ENCODE results near the gene HPS4. TPM values are rescaled to one million over a fixed set of nuclear protein-coding genes. Genes with fewer than 3 reads are reported as not detected.
A peak's percentile ranks its signal among the peaks of the same experiment; 100 is the strongest.

Gene HPS4
- 182 and 200 TPM in 2 replicates for total RNA-seq (2013; cell fraction: nucleolus; rRNA removed)
- total RNA-seq (2014; rRNA removed): 36.7 and 38.5 TPM in 2 replicates
- total RNA-seq (2014; rRNA removed; fragmentation: Illumina TruSeq; extraction: Trizol): 24.2 and 25.7 TPM in 2 replicates
- 34.2 and 35.2 TPM in 2 replicates for total RNA-seq (2021)
- polyA plus RNA-seq (2011; ENCODE audit: low read depth): 19.5 TPM
- polyA plus RNA-seq (2011; rRNA removed): 36.5 and 52.5 TPM in 2 replicates
- 35.8 and 37.7 TPM in 2 replicates for polyA plus RNA-seq (2011; cell fraction: cytosol; rRNA removed)
- 119 and 130 TPM in 2 replicates for polyA plus RNA-seq (2011; cell fraction: nucleus; rRNA removed)
- polyA plus RNA-seq (2012): 26.4 and 30.0 TPM in 2 replicates
- polyA plus RNA-seq (2014; fragmentation: Illumina TruSeq; extraction: Trizol): 27.3 and 31.1 TPM in 2 replicates
- 10 to 100 TPM; 11.7 to 12.3 TPM for polyA plus RNA-seq (2014; fragmentation: Nextera tagmentation; extraction: Ambion mirVana)
- 32.4 and 34.4 TPM in 2 replicates for polyA plus RNA-seq (2014; rRNA removed)
- polyA plus RNA-seq (2016; fragmentation: Nextera tagmentation; extraction: Ambion mirVana): 10 to 100 TPM; 28.7 to 30.5 TPM
- polyA minus RNA-seq (2011; rRNA and poly(A)+ RNA removed): 40.2 and 41.4 TPM in 2 replicates
- polyA minus RNA-seq (2011; cell fraction: cytosol; rRNA and poly(A)+ RNA removed): 14.2 and 15.0 TPM in 2 replicates
- polyA minus RNA-seq (2011; cell fraction: nucleus; rRNA and poly(A)+ RNA removed): 43.3 and 49.2 TPM in 2 replicates
- Bru-seq, nascent RNA: percentile 79 among the genes with signal in this experiment
- percentile 84 among the genes with signal in this experiment for BruChase-seq, experiment 1, labeled RNA remaining after a 6-hour chase
- BruChase-seq, experiment 2, labeled RNA remaining after a 2-hour chase: percentile 80 among the genes with signal in this experiment
- long read RNA-seq, experiment 1, full-length matches to known transcripts: 5 of 18 reads
- long read RNA-seq, experiment 1, partial matches to known transcripts: 7 of 18 reads
- long read RNA-seq, experiment 1, other reads (novel, unspliced or antisense): 6 of 18 reads
- long read RNA-seq, experiment 2, full-length matches to known transcripts: 10 of 57 reads
- long read RNA-seq, experiment 2, partial matches to known transcripts: 27 of 57 reads
- long read RNA-seq, experiment 2, other reads (novel, unspliced or antisense): 20 of 57 reads

DNA sequence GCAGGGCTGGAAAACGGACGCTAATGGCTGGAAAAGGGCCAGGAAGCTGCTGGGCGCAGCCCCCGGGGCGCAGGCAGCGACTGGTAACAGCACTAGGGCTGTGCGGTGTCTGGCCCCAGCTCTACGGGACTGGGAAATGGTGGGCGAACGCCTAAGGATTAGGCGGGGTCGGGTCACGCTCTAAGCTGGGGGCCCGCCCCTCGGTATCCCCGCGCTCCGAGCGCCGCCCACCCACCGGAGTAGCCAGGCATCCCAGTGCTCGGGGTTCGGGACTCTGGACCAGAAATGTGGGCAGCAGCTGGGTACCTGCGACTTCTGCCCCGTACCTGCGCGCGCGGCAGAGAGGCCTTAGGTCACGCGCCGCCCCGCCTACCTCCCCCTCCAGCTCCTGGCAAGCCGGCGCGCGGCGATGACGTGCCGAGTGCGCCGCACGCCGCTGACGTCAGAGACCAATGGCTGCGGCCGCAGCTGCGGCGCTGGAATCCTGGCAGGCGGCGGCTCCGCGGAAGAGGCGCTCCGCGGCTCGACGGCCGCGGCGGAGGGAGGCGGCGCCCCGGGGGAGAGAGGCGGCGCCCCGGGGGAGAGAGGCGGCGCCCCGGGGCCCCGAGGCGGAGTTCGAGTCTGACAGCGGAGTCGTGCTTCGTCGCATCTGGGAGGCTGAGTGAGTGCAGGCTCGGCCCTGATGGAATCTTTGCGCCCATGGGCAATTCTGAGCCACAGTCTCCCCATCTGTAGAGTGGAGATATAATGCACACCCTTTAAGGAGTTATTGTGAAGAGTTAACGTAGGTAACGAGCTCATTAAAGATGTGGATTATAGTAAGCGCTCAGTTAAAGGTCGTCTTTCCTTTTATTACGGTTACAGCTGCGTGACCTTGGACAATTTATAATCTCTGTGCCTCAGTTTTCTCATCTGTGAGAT is at the start of gene HPS4, which contains the start of gene SRRD:
Gene HPS4 (minus strand): TSS at position 345 of the 921 bp plus-strand sequence. CDS start 2,021 bp downstream, outside the sequence.
Gene SRRD (plus strand): TSS at position 439 of the 921 bp plus-strand sequence. CDS start 14 bp downstream, at position 453.
- RAD21 ChIA-PET (ENCODE audit: unreplicated experiment): interaction anchor here (0.7 to 2.4 kb wide), 5 partner anchors 19 to 189 kb away, joined by 3 to 7 read pairs (median 4); no protein-coding TSS in a partner anchor
- in situ Hi-C loops (cut with MboI): no loop called here
- under 1% methylated on average over 82 of the region's 85 CpGs for WGBS (ENCODE audit: insufficient coverage, insufficient replicate concordance, low lambda C conversion rate, missing lambda C conversion rate)
- 0 out of 3 replicates have a peak, but pooled peaks of 1 of the 2 experiments have one; percentile 9 for TF ChIP-seq EGR1 (IDR thresholded peaks at IDR 0.05; ENCODE audit: borderline replicate concordance in 1 of 2, low read depth in 2 of 2, low read length in 2 of 2)
- TF ChIP-seq MTA2 (IDR thresholded peaks at IDR 0.05; ENCODE audit: low read depth): 0 out of 2 replicates have a peak, but pooled peaks have one; percentile 15
- peak; percentile 97 for TF ChIP-seq ZNF207 (IDR thresholded peaks at IDR 0.05; ENCODE audit: borderline replicate concordance)
- TF ChIP-seq, protein P1, sequence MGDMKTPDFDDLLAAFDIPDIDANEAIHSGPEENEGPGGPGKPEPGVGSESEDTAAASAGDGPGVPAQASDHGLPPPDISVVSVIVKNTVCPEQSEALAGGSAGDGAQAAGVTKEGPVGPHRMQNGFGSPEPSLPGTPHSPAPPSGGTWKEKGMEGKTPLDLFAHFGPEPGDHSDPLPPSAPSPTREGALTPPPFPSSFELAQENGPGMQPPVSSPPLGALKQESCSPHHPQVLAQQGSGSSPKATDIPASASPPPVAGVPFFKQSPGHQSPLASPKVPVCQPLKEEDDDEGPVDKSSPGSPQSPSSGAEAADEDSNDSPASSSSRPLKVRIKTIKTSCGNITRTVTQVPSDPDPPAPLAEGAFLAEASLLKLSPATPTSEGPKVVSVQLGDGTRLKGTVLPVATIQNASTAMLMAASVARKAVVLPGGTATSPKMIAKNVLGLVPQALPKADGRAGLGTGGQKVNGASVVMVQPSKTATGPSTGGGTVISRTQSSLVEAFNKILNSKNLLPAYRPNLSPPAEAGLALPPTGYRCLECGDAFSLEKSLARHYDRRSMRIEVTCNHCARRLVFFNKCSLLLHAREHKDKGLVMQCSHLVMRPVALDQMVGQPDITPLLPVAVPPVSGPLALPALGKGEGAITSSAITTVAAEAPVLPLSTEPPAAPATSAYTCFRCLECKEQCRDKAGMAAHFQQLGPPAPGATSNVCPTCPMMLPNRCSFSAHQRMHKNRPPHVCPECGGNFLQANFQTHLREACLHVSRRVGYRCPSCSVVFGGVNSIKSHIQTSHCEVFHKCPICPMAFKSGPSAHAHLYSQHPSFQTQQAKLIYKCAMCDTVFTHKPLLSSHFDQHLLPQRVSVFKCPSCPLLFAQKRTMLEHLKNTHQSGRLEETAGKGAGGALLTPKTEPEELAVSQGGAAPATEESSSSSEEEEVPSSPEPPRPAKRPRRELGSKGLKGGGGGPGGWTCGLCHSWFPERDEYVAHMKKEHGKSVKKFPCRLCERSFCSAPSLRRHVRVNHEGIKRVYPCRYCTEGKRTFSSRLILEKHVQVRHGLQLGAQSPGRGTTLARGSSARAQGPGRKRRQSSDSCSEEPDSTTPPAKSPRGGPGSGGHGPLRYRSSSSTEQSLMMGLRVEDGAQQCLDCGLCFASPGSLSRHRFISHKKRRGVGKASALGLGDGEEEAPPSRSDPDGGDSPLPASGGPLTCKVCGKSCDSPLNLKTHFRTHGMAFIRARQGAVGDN (IDR thresholded peaks at IDR 0.05): peak; percentile 63; the same call in 1 of the 2 replicates
- TF ChIP-seq, protein P2, sequence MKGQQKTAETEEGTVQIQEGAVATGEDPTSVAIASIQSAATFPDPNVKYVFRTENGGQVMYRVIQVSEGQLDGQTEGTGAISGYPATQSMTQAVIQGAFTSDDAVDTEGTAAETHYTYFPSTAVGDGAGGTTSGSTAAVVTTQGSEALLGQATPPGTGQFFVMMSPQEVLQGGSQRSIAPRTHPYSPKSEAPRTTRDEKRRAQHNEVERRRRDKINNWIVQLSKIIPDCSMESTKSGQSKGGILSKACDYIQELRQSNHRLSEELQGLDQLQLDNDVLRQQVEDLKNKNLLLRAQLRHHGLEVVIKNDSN (IDR thresholded peaks at IDR 0.05; ENCODE audit: borderline replicate concordance, extremely low read length, insufficient read depth, low read depth, low read length): peak; percentile 86
- TF ChIP-seq CBX5 (IDR thresholded peaks at IDR 0.05; ENCODE audit: low read depth): no peak
- TF ChIP-seq CHD1 (IDR thresholded peaks at IDR 0.05; ENCODE audit: low read depth, low read length): no peak
- peak; percentile 90 to 98 for TF ChIP-seq BHLHE40 (IDR thresholded peaks at IDR 0.05; ENCODE audit: borderline replicate concordance in 1 of 2, low read depth in 2 of 2, low read length in 1 of 2)
- TF ChIP-seq, protein P3, sequence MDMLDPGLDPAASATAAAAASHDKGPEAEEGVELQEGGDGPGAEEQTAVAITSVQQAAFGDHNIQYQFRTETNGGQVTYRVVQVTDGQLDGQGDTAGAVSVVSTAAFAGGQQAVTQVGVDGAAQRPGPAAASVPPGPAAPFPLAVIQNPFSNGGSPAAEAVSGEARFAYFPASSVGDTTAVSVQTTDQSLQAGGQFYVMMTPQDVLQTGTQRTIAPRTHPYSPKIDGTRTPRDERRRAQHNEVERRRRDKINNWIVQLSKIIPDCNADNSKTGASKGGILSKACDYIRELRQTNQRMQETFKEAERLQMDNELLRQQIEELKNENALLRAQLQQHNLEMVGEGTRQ (IDR thresholded peaks at IDR 0.05; ENCODE audit: borderline replicate concordance, low read depth, low read length): peak; percentile 48
- TF ChIP-seq ZSCAN29 (IDR thresholded peaks at IDR 0.05): no peak

More for the DNA sequence above, at the start of gene HPS4, which contains the start of gene SRRD:
- Histone ChIP-seq H3K9ac (ENCODE audit: control insufficient read depth, insufficient read depth, low read length) (peak within 1 kb of the TSS; percentile 85), H3K27me3 (replicated peaks in 1 of 2; ENCODE audit: control insufficient read depth in 2 of 2, insufficient read depth in 2 of 2, low read length in 1 of 2) (no peaks in the 10 kb centered on the region), H3K27ac (ENCODE audit: control insufficient read depth, insufficient read depth) (peak within 1 kb of the TSS; percentile 88), H2AFZ (ENCODE audit: control insufficient read depth, low read depth, low read length) (peak within 1 kb of the TSS; percentile 82), H3K4me1 (ENCODE audit: control insufficient read depth, insufficient read depth, low read length) (peaks cover 23% of the 10 kb centered on the region), H3K4me3 (peak within 1 kb of the TSS; percentile 97), H3K36me3 (ENCODE audit: control insufficient read depth in 2 of 2, insufficient read depth in 2 of 2, low read length in 1 of 2) (peaks cover 1 to 2% of the 10 kb centered on the region in 2 experiments; a peak in 1 of 4 replicates), H4K20me1 (ENCODE audit: control insufficient read depth, insufficient read depth) (no peaks in the 10 kb centered on the region), H3K79me2 (ENCODE audit: control insufficient read depth, insufficient read depth, low read length) (peaks cover 52% of the 10 kb centered on the region), H3K9me3 (replicated peaks; ENCODE audit: control insufficient read depth, insufficient read depth, low read length) (no peaks in the 10 kb centered on the region), H3K4me2 (ENCODE audit: control insufficient read depth, insufficient read depth) (peak within 1 kb of the TSS; percentile 86)
- intact Hi-C loops (cut with micrococcal nuclease; ENCODE audit: unreplicated experiment): loop anchor here (5.0 kb wide), 1 partner anchor 51 kb away; no protein-coding TSS in a partner anchor
- SMC1A ChIA-PET (ENCODE audit: uncharacterized antibody, unreplicated experiment): interaction anchor here (0.6 to 2.3 kb wide), 13 partner anchors 19 to 327 kb away, joined by 3 to 15 read pairs (median 4); no protein-coding TSS in a partner anchor
- no peak for FAIRE-seq
- DNase-seq (ENCODE audit: low read depth, low spot score): peak; percentile 56
- POLR2A ChIA-PET: interaction anchor here (0.5 to 3.6 kb wide), 15 partner anchors 8 to 546 kb away, joined by 3 to 18 read pairs (median 4); partner anchors contain the start of gene TFIP11
- BruUV-seq (replicated peaks): no TSS peak
- peak; percentile 79 for ATAC-seq
- CTCF ChIA-PET: interaction anchor here (0.8 to 7.1 kb wide), 11 partner anchors 11 to 189 kb away, joined by 3 to 47 read pairs (median 5); partner anchors contain the start of gene TFIP11

All from GM12878 (cell line).